PFSK-1 (cell line): ENCODE measurements around the gene KRT13.

Experiments used
- FOXP2 ChIP-seq: optimal IDR thresholded peaks from 2 replicates; pipeline ENCODE3; 2011; ENCODE audit warnings: borderline replicate concordance, control low read depth, inconsistent platforms; ENCODE audit not compliant: insufficient read depth; ENCODE audit errors: extremely low read length, extremely low read depth
- POLR2AphosphoS5 ChIP-seq: IDR thresholded peaks from 2 replicates; pipeline ENCODE4 v1.6.1; 2012; ENCODE audit warnings: low read depth, mild to moderate bottlenecking, control low read depth, low read length, moderate library complexity
- SIN3A ChIP-seq: IDR thresholded peaks from 2 replicates; pipeline ENCODE4 v1.6.1; 2012; ENCODE audit warnings: mild to moderate bottlenecking, low read length, moderate library complexity, borderline replicate concordance; ENCODE audit not compliant: insufficient read depth
- TAF1 ChIP-seq: IDR thresholded peaks from 2 replicates; pipeline ENCODE4 v1.6.1; 2012; ENCODE audit warnings: low read length, control low read depth, borderline replicate concordance; ENCODE audit not compliant: insufficient read depth
- TF ChIP-seq, protein P1 (sequence below), 2 experiments: IDR thresholded peaks; 2 replicates each; pipeline versions ENCODE4 v1.6.1 to v1.8.0; 2011 to 2012; ENCODE audit warnings: low read depth in 2 of 2, low read length in 2 of 2, control low read depth in 1 of 2, inconsistent platforms in 1 of 2, mild to moderate bottlenecking in 1 of 2, moderate library complexity in 1 of 2; ENCODE audit not compliant: insufficient read depth in 1 of 2

KRT13 gene

DNA sequence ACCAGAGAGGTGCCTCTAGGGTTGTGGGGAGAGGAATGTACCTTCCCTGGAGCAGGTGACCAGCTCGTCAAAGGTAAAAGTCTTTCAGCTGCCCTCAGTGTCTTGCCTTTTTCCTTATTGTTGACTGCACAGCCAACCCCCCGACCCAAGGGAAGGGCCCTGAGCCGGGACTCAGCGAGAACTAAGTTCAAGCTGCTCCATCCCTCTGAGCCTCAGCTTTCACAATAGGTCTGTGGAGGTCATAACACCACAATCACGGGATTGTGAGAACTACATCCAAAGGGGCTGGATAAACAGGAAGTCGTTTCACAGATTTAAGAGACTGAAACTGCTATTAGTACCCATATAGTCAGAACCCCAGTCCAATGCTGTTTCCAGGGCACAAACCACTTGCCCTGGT is 13.1 kb downstream of the KRT13 start:
- TF ChIP-seq, protein P1, sequence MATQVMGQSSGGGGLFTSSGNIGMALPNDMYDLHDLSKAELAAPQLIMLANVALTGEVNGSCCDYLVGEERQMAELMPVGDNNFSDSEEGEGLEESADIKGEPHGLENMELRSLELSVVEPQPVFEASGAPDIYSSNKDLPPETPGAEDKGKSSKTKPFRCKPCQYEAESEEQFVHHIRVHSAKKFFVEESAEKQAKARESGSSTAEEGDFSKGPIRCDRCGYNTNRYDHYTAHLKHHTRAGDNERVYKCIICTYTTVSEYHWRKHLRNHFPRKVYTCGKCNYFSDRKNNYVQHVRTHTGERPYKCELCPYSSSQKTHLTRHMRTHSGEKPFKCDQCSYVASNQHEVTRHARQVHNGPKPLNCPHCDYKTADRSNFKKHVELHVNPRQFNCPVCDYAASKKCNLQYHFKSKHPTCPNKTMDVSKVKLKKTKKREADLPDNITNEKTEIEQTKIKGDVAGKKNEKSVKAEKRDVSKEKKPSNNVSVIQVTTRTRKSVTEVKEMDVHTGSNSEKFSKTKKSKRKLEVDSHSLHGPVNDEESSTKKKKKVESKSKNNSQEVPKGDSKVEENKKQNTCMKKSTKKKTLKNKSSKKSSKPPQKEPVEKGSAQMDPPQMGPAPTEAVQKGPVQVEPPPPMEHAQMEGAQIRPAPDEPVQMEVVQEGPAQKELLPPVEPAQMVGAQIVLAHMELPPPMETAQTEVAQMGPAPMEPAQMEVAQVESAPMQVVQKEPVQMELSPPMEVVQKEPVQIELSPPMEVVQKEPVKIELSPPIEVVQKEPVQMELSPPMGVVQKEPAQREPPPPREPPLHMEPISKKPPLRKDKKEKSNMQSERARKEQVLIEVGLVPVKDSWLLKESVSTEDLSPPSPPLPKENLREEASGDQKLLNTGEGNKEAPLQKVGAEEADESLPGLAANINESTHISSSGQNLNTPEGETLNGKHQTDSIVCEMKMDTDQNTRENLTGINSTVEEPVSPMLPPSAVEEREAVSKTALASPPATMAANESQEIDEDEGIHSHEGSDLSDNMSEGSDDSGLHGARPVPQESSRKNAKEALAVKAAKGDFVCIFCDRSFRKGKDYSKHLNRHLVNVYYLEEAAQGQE (IDR thresholded peaks at IDR 0.05; ENCODE audit: insufficient read depth in 1 of 2, low read depth in 2 of 2, low read length in 2 of 2): no peak
- TF ChIP-seq SIN3A (no peak), POLR2AphosphoS5 (no peak), FOXP2 (no peak), TAF1 (no peak)

GRCh38 chr17:41491476-41491875 is 13.9 kb downstream of the KRT13 start:
- TF ChIP-seq TAF1 (no peak), FOXP2 (no peak), SIN3A (no peak), POLR2AphosphoS5 (no peak)
- TF ChIP-seq, protein P1 (IDR thresholded peaks at IDR 0.05; ENCODE audit: insufficient read depth in 1 of 2, low read depth in 2 of 2, low read length in 2 of 2): no peak

- TF ChIP-seq POLR2AphosphoS5 (no peak), FOXP2 (no peak), SIN3A (no peak), TAF1 (no peak)
- TF ChIP-seq, protein P1 (IDR thresholded peaks at IDR 0.05; ENCODE audit: insufficient read depth in 1 of 2, low read depth in 2 of 2, low read length in 2 of 2): no peak
These were observed 15.1 kb downstream of the KRT13 start for GRCh38 chr17:41490000-41490990.

GRCh38 chr17:41489531-41489930 is 15.9 kb downstream of the KRT13 start, which contains the start of gene KRT36:
TSS of gene KRT36 (minus strand) at chr17:41489910. CDS start at chr17:41489864, 46 bp downstream.
- TF ChIP-seq FOXP2 (no peak), TAF1 (no peak), SIN3A (no peak), POLR2AphosphoS5 (no peak)
- TF ChIP-seq, protein P1 (IDR thresholded peaks at IDR 0.05; ENCODE audit: insufficient read depth in 1 of 2, low read depth in 2 of 2, low read length in 2 of 2): no peak
